MM.1S (cell line): ENCODE data around the gene ADGRD2.

ENCODE experiments used
- DNase-seq: peaks from one replicate; pipeline ENCODE4 v3.0.0-alpha.2; 2015
- H2AFZ ChIP-seq: fragments of 300-600 bp; sonication (generic); 2 replicates; pipeline ENCODE4 v1.6.0; 2016; ENCODE audit warnings: antibody characterized with exemption, low read length
- H3F3A ChIP-seq: fragments of 300-600 bp; sonication (generic); 2 replicates; pipeline ENCODE4 v1.6.1; 2016; ENCODE audit warnings: mild to moderate bottlenecking, antibody characterized with exemption, low read length, moderate library complexity, mixed read lengths; ENCODE audit not compliant: insufficient read depth
- H3K27ac ChIP-seq: fragments of 300-600 bp; sonication (generic); 2 replicates; pipeline ENCODE4 v1.5.1; 2016; ENCODE audit warnings: mild to moderate bottlenecking, low read length
- H3K27me3 ChIP-seq: fragments of 300-600 bp; sonication (generic); replicated peaks from 2 replicates; pipeline ENCODE4 v1.6.0; 2016; ENCODE audit warnings: low read length; ENCODE audit not compliant: insufficient read depth
- H3K36me3 ChIP-seq: fragments of 300-600 bp; sonication (generic); replicated peaks from 2 replicates; pipeline ENCODE4 v1.6.1; 2016; ENCODE audit warnings: mild to moderate bottlenecking, low read length, mixed read lengths; ENCODE audit not compliant: insufficient read depth
- H3K4me1 ChIP-seq: fragments of 300-600 bp; sonication (generic); 2 replicates; pipeline ENCODE4 v1.6.1; 2016; ENCODE audit warnings: low read length, mixed read lengths
- H3K4me2 ChIP-seq: fragments of 300-600 bp; sonication (generic); 2 replicates; pipeline ENCODE4 v1.6.0; 2016; ENCODE audit warnings: low read depth, low read length
- H3K4me3 ChIP-seq: fragments of 300-600 bp; sonication (generic); 2 replicates; pipeline ENCODE4 v1.5.1; 2016; ENCODE audit warnings: low read length, mixed read lengths
- H3K79me2 ChIP-seq: fragments of 300-600 bp; sonication (generic); 2 replicates; pipeline ENCODE4 v1.6.1; 2016; ENCODE audit warnings: mixed run types, low read length, mixed read lengths
- H3K9ac ChIP-seq: fragments of 300-600 bp; sonication (generic); 2 replicates; pipeline ENCODE4 v1.6.1; 2016; ENCODE audit warnings: low read length, mixed read lengths
- H3K9me2 ChIP-seq: fragments of 300-600 bp; sonication (generic); replicated peaks from 2 replicates; pipeline ENCODE4 v1.6.1; 2016; ENCODE audit warnings: mild to moderate bottlenecking, low read length, mixed read lengths; ENCODE audit not compliant: insufficient read depth
- H3K9me3 ChIP-seq: fragments of 300-600 bp; sonication (generic); replicated peaks from 2 replicates; pipeline ENCODE4 v1.6.1; 2016; ENCODE audit warnings: mild to moderate bottlenecking, low read length, mixed read lengths; ENCODE audit not compliant: insufficient read depth
- H4K20me1 ChIP-seq: fragments of 300-600 bp; sonication (generic); 2 replicates; pipeline ENCODE4 v1.6.1; 2016; ENCODE audit warnings: mild to moderate bottlenecking, low read length, moderate library complexity, mixed read lengths; ENCODE audit not compliant: insufficient read depth
- EZH2 ChIP-seq: fragments of 300-600 bp; sonication (generic); optimal IDR thresholded peaks from 2 replicates; pipeline ENCODE3; 2017; ENCODE audit warnings: low read depth, mild to moderate bottlenecking, antibody characterized with exemption, low read length, mixed read lengths
- EZH2phosphoT487 ChIP-seq: fragments of 300-600 bp; sonication (generic); IDR thresholded peaks from 2 replicates; pipeline ENCODE4 v1.6.1; 2018; ENCODE audit warnings: antibody characterized with exemption, low read length
- TF ChIP-seq, protein P1 (sequence below): fragments of 300-600 bp; sonication (generic); IDR thresholded peaks from 2 replicates; pipeline ENCODE4 v1.5.1; 2016; ENCODE audit warnings: antibody characterized with exemption, low read length, mixed read lengths

The ADGRD2 gene

DNA sequence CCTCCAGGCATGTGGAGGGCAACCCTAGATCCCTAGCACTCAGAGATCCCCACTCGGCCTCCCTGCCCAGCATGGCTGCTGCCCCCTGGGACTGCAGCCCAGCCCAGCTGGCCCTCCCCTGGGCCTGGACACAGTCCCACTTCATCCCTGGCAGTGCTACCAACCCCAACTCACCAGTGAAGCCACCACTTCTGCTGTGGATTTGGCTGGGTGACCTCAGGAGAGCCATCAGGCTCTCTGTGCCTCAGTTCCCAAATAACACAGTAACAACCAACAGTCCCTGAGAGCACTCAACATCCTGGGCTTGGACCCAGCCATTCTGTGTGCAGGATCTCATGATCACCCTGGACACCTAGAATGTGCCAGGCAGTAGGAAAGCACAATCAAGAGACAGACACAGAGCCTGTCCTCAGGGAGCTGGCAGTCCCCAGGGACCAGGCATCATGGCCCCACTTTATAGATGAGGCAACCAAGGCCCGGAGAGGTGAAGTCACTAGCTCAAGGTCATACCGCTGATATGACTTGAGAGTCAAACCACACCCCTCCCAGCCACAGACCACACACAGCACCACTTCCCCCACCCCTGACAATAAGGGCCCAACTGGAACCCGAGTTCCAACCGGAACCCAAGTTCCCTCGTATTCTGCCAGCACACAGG lies 30.3 kb upstream of the ADGRD2 start:
- Histone ChIP-seq H3K9me3 (no peaks in the 10 kb centered on the region), H3K4me3 (no peak overlapping the region), H2AFZ (peak overlapping the region; percentile 83), H3K9ac (no peak overlapping the region), H3K36me3 (no peaks in the 10 kb centered on the region), H4K20me1 (no peaks in the 10 kb centered on the region), H3K4me2 (peak overlapping the region; percentile 13; the same call in 1 of the 2 replicates), H3K27ac (no peak overlapping the region), H3K4me1 (0 out of 2 replicates have a peak, but pooled peaks cover 6% of the 10 kb centered on the region), H3F3A (no peaks in the 10 kb centered on the region), H3K9me2 (no peaks in the 10 kb centered on the region), H3K27me3 (no peaks in the 10 kb centered on the region), H3K79me2 (peaks cover 3% of the 10 kb centered on the region)
- no peak for DNase-seq
- TF ChIP-seq, protein P1, sequence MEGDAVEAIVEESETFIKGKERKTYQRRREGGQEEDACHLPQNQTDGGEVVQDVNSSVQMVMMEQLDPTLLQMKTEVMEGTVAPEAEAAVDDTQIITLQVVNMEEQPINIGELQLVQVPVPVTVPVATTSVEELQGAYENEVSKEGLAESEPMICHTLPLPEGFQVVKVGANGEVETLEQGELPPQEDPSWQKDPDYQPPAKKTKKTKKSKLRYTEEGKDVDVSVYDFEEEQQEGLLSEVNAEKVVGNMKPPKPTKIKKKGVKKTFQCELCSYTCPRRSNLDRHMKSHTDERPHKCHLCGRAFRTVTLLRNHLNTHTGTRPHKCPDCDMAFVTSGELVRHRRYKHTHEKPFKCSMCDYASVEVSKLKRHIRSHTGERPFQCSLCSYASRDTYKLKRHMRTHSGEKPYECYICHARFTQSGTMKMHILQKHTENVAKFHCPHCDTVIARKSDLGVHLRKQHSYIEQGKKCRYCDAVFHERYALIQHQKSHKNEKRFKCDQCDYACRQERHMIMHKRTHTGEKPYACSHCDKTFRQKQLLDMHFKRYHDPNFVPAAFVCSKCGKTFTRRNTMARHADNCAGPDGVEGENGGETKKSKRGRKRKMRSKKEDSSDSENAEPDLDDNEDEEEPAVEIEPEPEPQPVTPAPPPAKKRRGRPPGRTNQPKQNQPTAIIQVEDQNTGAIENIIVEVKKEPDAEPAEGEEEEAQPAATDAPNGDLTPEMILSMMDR = 0 out of 2 replicates have a peak, but pooled peaks have one; percentile 15
- TF ChIP-seq EZH2phosphoT487 = no peak

DNA sequence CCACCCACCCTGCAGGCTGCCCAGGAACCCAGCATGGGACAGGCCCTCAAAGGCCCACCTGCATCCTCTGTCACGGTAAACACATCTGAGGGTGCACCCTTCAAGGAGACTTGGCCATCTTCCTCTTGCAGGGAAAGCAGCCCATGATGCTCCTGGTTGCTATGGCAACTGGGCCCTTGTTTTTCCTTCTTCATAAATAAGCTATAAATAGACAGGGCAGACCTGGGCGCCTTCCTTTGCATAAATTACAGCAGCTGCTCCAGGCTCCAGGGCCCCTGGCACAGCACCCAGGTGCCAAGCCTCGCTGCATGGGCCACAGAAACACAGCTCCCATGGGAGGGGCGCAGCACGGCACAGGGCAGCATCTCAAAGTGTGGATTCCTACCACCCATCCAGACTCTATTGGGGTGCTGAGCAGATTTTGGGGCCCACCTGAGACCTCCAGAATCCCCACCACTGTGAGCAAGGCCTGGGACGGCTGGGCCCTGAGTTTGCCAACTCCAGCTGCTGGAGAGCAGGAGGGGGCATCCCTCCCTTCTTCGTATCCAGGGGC lies 29.2 kb upstream of the ADGRD2 start:
- Histone ChIP-seq H3K9me3 (no peaks in the 10 kb centered on the region), H4K20me1 (no peaks in the 10 kb centered on the region), H3K27me3 (no peaks in the 10 kb centered on the region), H3K27ac (no peak overlapping the region), H3F3A (no peaks in the 10 kb centered on the region), H3K4me2 (no peak overlapping the region), H3K36me3 (no peaks in the 10 kb centered on the region), H3K4me3 (no peak overlapping the region), H3K4me1 (0 out of 2 replicates have a peak, but pooled peaks cover 6% of the 10 kb centered on the region), H3K9me2 (no peaks in the 10 kb centered on the region), H3K79me2 (no peaks in the 10 kb centered on the region), H2AFZ (no peak overlapping the region), H3K9ac (no peak overlapping the region)
- DNase-seq = no peak
- no peak for TF ChIP-seq EZH2phosphoT487
- TF ChIP-seq EZH2 = no peak
- TF ChIP-seq, protein P1 = no peak

DNA sequence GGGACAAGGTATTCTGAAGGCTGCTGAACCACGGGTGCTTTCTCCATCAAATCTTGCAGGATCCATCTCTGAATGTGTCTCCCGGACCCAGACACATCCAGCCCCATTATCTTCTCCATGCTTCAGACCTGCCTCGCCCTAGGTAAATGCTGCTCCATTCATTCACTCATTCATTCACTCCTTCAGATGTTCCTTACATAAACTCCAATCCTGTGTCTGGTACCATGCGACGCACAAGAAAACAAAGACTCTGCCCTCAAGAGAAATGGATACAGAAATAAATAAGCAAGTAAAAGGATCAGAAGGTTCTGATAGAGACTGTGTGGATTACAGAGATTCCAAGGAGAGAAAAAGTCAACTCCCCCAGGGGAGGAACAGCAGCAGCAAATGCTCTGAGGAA lies 27.1 kb upstream of the ADGRD2 start:
- DNase-seq = no peak
- H2AFZ ChIP-seq = 0 out of 2 replicates have a peak overlapping the region, but pooled peaks have one; percentile 22

More for the DNA sequence above, 27.1 kb upstream of the ADGRD2 start:
- TF ChIP-seq EZH2phosphoT487 (no peak), EZH2 (no peak)
- TF ChIP-seq, protein P1 = no peak
- no peak overlapping the region for H3K4me2 ChIP-seq
- no peaks in the 10 kb centered on the region for H3K36me3 ChIP-seq
- H3K27ac ChIP-seq = no peak overlapping the region
- no peak overlapping the region for H3K4me3 ChIP-seq
- no peaks in the 10 kb centered on the region for H4K20me1 ChIP-seq
- no peaks in the 10 kb centered on the region for H3K79me2 ChIP-seq
- H3K9me2 ChIP-seq = no peaks in the 10 kb centered on the region
- no peaks in the 10 kb centered on the region for H3K27me3 ChIP-seq
- H3F3A ChIP-seq = no peaks in the 10 kb centered on the region
- no peaks in the 10 kb centered on the region for H3K9me3 ChIP-seq
- no peak overlapping the region for H3K9ac ChIP-seq
- H3K4me1 ChIP-seq = 0 out of 2 replicates have a peak, but pooled peaks cover 6% of the 10 kb centered on the region
